Activated CD8-positive, alpha-beta memory T cell treated with anti-CD3 and anti-CD28 coated beads for 1 hour (primary cell): Measurements from ENCODE around the gene DIDO1.

Experiments used
- DNase-seq, 2 donors: peaks; one replicate each; pipeline ENCODE4 v3.0.0-alpha.2; 2020; ENCODE audit warnings: low read depth in 1 of 2; ENCODE audit errors: extremely low read depth in 1 of 2

The DIDO1 gene

GRCh38 chr20:62911701-62912280 is 14.5 kb downstream of the DIDO1 start:
- no peak for DNase-seq

- DNase-seq: no peak
Measured at GRCh38 chr20:62910777-62911497, 15.4 kb downstream of the DIDO1 start.

GRCh38 chr20:62910217-62910766 is 16.0 kb downstream of the DIDO1 start:
- DNase-seq: no peak

GRCh38 chr20:62908971-62909791 is 17.1 kb downstream of the DIDO1 start:
- no peak for DNase-seq

DNA sequence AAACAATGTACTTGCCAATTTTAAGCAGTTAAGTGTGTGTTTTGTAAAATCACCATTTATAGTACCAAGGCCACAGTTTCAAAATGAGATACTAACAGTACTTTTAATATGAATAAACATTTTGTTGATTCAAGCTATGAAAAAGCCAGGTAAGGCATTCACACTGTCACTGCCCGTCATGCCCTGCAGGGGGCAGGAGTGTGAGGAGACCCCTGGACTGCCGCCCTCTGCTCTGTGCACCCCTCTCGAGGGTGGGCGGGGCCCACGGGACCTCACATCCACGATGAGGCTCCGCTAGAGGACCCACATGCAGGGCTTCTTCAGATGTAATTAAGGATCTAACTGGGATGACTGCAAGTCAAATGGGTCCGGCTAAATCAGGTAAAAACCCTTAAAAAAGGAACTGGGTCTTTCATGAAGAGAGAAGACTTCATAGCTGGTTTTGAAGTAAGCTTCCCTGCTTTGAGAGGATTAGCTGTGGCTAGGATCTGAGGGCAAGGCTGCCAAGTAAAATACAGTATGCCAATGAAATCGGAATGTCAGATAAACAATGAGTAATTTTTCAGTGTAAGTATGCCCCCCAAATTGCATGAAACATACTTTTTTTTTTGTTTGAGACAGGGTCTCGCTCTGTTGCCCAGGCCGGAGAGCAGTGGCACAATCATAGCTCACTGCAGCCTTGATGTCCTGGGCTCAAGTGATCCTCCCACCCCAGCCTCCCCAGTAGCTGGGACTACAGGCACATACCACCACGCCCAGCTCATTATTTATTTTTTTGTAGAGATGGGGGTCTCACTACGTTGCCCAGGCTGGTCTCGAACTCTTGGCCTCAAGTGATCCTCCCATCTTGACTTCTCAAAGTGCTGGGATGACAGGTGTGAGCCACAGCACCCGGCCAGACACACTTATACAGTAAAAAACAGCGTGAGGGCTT is 18.7 kb downstream of the DIDO1 start:
- DNase-seq: no peak

DNA sequence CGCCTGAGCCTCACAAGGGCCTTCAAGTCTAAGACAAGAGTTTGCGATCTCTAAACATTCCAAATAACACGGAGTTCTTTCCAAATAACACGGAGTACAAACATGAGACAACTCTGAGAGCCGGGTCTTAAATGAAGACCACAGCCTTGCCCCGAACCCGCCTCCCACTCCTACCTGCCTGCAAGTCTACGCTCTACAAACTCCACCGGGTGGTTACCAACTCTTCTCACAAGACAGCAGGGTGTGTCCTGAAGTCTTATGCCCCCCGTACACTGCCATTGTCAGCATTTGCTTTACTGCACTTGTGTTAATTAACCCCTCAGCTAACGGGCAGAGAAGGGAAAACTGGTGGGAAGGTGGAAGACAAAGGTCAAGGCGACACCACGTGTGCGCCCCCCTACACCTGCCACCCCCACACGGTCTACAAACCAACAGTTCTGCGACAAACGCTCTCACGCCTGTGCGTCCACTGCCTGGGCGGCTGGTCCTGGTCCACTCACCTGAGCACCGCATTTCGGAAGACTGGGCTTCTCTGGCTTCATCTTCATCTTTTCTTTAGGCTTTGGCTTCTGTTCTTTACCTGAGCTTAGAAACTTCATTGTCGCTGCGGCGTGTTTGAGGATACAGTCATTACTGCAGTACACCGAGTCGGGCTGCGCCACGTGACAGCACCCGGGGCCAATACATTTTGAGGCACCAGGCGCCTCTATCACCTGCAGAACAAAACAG is 19.5 kb downstream of the DIDO1 start:
- no peak for DNase-seq

- no peak for DNase-seq
Measured at GRCh38 chr20:62906209-62906608, 20.1 kb downstream of the DIDO1 start.

GRCh38 chr20:62905536-62906117 is 20.7 kb downstream of the DIDO1 start:
- no peak for DNase-seq

DNA sequence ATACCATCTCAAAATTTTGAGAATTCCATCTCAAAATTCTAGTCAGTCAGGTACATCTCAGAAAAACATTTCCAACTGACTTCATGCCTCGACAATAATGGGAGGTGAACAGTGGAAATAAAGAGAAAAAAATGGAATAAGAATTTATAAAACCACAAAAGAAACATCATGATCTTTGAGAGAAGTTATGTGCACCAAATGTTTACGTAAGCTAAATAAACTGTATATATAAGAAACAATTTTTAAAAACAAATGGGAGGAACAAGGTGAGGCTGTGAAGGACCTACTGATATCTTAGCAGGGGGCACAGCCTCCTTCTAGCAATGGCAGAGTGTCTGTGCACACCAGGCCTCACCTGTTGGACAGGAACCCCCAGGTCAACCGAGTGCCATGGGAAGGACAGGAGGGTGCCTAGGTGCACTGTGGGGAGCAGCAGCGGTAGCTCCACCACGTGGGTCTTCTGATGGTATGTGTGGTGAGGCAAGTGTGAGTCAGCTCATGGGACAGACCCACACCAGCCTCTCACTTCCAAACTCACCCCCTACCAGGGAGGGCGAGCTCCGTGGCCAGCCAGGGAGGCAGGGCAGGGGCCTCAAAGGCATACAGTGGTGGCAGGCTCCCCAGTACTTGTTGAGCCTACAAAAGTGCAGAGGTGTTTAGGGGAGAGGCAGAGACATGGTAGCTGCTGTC is 23.2 kb downstream of the DIDO1 start:
- no peak for DNase-seq

GRCh38 chr20:62901891-62902290 is 24.4 kb downstream of the DIDO1 start:
- DNase-seq: no peak

DNA sequence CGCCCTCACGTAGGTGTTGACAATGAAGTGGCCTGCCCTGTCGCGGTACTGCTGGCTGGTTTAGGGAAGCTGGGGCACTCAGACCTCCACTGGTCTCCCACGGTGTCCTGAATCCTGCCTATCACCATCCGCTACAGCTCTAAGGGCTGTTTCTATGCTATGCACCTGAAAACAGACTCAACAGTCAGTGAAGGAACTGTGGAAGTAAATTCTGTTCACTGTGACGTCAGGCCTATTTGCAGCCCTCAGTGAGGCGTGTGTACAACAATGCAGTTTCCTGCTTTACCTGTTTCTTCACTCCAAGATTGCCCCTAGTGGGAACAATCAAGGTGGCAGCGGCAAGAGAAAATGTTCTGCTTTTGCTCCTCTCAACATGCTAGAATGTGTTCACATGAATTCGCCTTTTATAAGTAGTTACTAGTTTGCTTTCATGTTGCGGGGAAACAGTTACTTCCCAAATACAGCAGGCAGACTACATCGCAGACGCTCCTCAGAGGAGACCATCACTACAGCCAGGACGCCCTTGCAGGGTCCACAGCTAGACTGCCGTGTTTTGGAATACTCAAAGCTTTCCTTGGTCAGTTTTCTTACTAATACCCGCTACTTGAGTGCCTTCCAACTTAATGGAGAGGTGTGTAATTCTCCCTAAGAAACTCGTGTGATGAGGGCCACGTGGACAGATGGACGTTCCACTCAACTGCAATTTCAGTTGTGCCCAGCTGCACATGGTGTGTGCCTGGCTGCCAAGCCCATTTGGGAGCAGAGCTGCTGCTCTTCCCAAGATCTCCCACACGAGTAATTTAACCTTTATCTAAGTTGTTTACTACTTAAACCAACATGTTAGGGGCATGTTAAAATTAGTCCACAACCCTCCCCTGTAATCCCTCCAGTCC is 25.4 kb downstream of the DIDO1 start:
- no peak for DNase-seq

DNA sequence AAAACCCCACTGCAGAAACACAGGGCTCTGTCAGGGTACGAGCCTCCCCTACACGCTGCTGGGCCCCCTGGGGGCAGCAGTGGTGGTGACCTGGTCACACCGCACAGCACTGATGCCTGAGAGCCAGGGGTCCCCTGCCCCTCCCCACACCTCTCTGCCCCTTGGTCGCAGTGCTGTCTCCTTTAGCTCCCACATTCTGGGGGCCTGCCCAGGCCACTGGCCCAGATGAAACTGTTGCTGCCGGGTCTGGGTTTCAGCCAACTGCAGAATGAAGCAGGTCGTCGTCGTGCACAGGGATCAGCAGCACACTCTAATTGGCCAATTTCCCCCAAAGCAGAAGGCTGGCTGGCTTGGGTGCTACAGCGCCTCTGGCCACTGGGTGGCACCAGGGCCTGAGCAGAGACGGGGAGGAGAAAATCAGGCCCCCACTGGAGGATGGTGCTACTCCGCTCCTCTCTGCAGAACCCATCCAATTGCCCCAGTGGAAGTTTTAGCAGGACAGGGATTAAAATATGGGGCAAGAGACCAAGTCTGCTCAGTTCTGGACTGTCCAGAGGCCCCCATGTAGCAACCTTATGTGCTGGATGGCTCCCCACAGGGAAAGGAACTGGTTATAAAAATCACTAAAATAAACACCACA is 26.1 kb downstream of the DIDO1 start:
- DNase-seq: peak; percentile 48 to 60

DNA sequence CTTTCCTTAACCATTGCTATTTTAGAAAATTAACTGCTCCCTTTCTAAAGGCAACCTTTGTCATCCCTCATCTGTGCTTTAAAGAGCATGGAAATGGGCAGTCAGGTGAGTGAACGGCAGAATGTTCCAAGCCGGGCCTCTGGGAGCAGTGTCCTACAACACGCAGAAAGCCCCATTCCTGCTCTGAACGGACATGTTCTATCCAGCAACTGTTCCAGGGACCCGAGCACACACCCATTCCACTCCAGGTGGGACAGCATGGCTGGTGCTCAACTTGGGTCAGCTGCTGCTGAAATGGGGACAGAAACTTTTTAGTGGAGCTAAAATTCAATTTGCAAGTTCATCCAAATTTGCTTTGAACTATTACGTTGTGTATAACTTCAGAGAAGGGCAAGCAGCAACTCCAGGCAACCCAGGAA is 26.7 kb downstream of the DIDO1 start:
- DNase-seq: no peak

DNA sequence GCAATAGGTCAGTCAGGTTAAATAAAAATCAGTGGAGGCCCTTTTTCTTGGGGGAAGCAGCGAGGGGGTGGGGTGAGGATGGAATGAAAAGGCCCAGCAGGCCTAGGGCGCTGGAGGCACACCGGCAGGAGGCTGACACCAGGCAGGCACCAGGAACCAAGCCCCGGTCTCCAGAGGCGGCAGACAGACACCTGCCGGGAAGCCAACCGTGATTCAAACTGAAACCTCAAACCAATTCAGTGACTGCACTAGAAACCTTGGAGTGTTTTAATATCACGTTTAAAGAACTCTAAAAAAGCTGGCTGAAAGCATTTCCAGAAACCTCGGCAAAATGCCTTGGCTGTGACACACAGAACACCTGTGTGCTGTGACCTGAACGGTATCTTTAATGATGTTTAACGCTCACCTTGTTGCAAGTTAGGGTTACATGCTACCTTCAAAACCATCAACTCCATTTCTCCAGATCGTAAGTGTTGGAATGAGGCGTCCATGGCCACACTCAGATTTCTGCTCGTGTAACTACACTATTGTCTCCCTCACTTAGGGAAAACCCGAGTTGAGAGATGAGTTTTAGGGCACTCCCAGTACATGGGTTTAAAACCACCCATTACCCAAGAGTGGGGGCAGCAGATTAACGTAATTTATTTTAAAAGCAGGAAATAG is 27.2 kb downstream of the DIDO1 start:
- DNase-seq: no peak

DNA sequence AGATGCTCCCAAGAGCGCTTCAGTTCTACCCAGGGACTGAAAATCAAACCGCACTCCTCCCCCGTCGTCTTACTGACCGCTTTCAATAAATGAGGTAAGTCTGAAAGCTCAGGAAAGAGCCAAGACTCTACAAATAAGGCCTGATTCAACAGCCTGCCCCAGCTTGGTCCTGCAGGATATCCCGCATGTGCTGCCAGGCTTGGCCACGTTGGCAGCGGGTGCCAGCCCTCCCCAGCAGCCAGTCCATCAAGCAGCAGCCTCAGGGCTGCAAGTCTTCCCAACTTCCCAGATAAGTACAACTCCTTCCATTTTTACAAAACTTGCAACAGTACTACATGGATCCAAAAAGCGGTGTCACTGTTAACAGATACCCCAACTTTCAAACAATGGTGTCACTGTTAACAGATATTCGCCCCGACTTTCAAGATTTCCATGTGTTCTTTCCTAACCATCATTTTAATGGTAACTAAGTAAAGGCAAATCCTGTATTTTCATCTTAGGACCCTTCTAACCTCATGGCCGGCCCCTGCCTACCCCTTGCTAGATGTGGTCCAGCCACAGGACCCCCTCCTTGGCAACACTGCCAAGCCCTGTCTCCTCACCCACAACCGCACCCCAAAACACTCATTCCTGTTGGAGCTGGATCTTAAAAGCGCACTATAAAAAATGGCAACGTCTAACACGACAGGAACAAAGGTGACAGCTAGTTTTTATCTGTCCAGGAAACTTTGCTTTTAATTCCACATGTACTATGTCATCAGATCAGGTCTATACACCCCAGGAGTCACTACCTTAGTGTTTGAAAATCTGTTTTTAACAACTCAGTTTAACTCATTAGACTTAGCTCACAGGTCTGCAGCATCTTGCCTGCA is 28.0 kb downstream of the DIDO1 start:
- DNase-seq: no peak

- no peak for DNase-seq
Measured at GRCh38 chr20:62897666-62898065, 28.6 kb downstream of the DIDO1 start.
